Ascending aorta (tissue), 2 donors: ENCODE measurements around the gene DNAH2. TPM values are rescaled to one million over a fixed set of nuclear protein-coding genes. Genes with fewer than 3 reads are reported as not detected.

Experiments
- DNase-seq, 2 donors: peaks; one replicate each; pipeline ENCODE4 v3.0.0-alpha.2; 2019; ENCODE audit warnings: low spot score in 2 of 2
- H3K27ac ChIP-seq, 2 donors: fragments of 200-600 bp; sonication (generic); one replicate each; pipeline ENCODE4 v1.5.1; 2016 to 2017; ENCODE audit warnings: mild to moderate bottlenecking in 1 of 2
- H3K27me3 ChIP-seq: fragments of 200-600 bp; sonication (generic); one replicate; pipeline ENCODE4 v1.5.1; 2017
- H3K36me3 ChIP-seq, 2 donors: fragments of 200-600 bp; sonication (generic); one replicate each; pipeline ENCODE4 v1.5.1; 2016
- H3K4me1 ChIP-seq, 2 donors: fragments of 200-600 bp; sonication (generic); one replicate each; pipeline ENCODE4 v1.5.1; 2016 to 2017; ENCODE audit warnings: mild to moderate bottlenecking in 1 of 2
- H3K4me3 ChIP-seq, 2 donors: fragments of 200-600 bp; sonication (generic); one replicate each; pipeline ENCODE4 v1.5.1; 2016 to 2017; ENCODE audit warnings: mild to moderate bottlenecking in 1 of 2
- H3K9me3 ChIP-seq, 2 donors: fragments of 200-600 bp; sonication (generic); one replicate each; pipeline ENCODE4 v1.5.1; 2016
- intact Hi-C: fragments of 100-400 bp; cut with DNase I; formaldehyde crosslinking; loops from one replicate; pipeline ENCODE4 v1.15.1; 2023
- total RNA-seq: library from RNA; depleted of rRNA; stranded (reverse); fragments of >200 nt; gene quantifications from one replicate; pipeline ENCODE4 v1.1.0, GENCODE V29; 2016
- TF ChIP-seq, protein P1 (sequence below), 3 experiments: fragments of 200-600 bp in 2 of 3; fragments of 450-650 bp in 1 of 3; sonication (generic) in 2 of 3; IDR thresholded peaks; one replicate each; pipeline ENCODE4 v1.5.1; 2016 to 2019; ENCODE audit warnings: antibody characterized with exemption in 3 of 3, mild to moderate bottlenecking in 1 of 3, moderate library complexity in 1 of 3

The DNAH2 gene
- total RNA-seq, 1 donor from 2014 or later = 0.43 TPM

- Histone ChIP-seq H3K4me1 (no peaks in the 10 kb centered on the region), H3K9me3 (no peaks in the 10 kb centered on the region), H3K36me3 (peaks cover 30 to 41% of the 10 kb centered on the region in 2 donors), H3K27ac (no peak overlapping the region), H3K4me3 (no peak overlapping the region), H3K27me3 (no peaks in the 10 kb centered on the region)
- TF ChIP-seq, protein P1, sequence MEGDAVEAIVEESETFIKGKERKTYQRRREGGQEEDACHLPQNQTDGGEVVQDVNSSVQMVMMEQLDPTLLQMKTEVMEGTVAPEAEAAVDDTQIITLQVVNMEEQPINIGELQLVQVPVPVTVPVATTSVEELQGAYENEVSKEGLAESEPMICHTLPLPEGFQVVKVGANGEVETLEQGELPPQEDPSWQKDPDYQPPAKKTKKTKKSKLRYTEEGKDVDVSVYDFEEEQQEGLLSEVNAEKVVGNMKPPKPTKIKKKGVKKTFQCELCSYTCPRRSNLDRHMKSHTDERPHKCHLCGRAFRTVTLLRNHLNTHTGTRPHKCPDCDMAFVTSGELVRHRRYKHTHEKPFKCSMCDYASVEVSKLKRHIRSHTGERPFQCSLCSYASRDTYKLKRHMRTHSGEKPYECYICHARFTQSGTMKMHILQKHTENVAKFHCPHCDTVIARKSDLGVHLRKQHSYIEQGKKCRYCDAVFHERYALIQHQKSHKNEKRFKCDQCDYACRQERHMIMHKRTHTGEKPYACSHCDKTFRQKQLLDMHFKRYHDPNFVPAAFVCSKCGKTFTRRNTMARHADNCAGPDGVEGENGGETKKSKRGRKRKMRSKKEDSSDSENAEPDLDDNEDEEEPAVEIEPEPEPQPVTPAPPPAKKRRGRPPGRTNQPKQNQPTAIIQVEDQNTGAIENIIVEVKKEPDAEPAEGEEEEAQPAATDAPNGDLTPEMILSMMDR (IDR thresholded peaks at IDR 0.05) = no peak
- intact Hi-C loops = no loop called here
- no peak for DNase-seq
Measured at GRCh38 chr17:7677388-7678067, 40.0 kb upstream of the DNAH2 start.

DNA sequence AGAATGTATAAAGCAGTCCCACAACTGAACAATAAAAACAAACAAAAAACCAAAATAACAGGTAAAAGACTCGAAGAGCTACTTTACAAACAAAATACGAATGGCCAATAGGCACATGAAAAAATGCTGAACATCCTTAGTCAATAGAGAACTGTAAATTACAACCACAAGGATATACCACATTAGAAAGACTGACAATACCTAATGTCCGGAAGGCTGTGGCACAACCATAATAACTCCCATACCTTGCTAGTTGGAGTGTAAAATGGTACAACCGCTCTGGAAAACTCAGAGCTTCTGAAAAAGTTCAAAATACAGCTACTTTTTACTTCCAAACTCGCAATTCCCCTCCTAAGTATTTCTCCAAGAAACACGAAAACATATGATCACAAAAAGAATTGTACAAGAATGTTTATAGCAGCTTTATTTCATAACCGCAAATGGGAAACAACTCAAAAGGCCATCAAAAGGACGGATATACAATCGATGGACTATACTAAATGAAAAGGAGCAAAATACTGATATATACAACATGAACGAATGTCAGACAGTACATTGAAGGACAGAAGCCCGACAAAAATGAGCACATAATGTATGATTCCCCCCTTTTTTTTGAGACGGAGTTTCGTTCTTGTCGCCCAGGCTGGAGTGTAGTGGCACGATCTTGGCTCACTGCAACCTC is 32.6 kb upstream of the DNAH2 start:
- no peaks in the 10 kb centered on the region for H3K27me3 ChIP-seq
- H3K36me3 ChIP-seq = no peaks in the 10 kb centered on the region
- intact Hi-C loops = loop anchor here (5.0 to 10.0 kb wide), 5 partner anchors 168 to 378 kb away; partner anchors contain the start of genes EIF5A, KCTD11, NLGN2 and POLR2A
- peak overlapping the region; percentile 70 to 79 for H3K4me3 ChIP-seq
- H3K9me3 ChIP-seq = no peaks in the 10 kb centered on the region
- H3K27ac ChIP-seq = peak overlapping the region; percentile 87 to 94
- DNase-seq = no peak
- peaks cover 9 to 16% of the 10 kb centered on the region in 2 donors for H3K4me1 ChIP-seq
- TF ChIP-seq, protein P1 (IDR thresholded peaks at IDR 0.05) = no peak

GRCh38 chr17:7685533-7686221 is 31.9 kb upstream of the DNAH2 start:
- Histone ChIP-seq H3K4me3 (peak overlapping the region; percentile 70 to 79), H3K9me3 (no peaks in the 10 kb centered on the region), H3K27me3 (no peaks in the 10 kb centered on the region), H3K36me3 (no peaks in the 10 kb centered on the region), H3K4me1 (peaks cover 9 to 16% of the 10 kb centered on the region in 2 donors), H3K27ac (peak overlapping the region; percentile 87 to 94)
- peak; percentile 58 to 95 for DNase-seq
- intact Hi-C loops = loop anchor here (2.0 to 10.0 kb wide), 8 partner anchors 149 to 443 kb away; partner anchors contain the start of genes EIF5A, GABARAP, KCTD11 and KDM6B
- TF ChIP-seq, protein P1 (IDR thresholded peaks at IDR 0.05) = no peak

GRCh38 chr17:7686222-7687071 is 31.1 kb upstream of the DNAH2 start:
- H3K9me3 ChIP-seq = no peaks in the 10 kb centered on the region
- intact Hi-C loops = loop anchor here (2.0 to 10.0 kb wide), 8 partner anchors 148 to 444 kb away; partner anchors contain the start of genes EIF5A, GABARAP, KCTD11 and KDM6B
- peak in 1 of 2 donors; percentile 84 for DNase-seq
- TF ChIP-seq, protein P1 (IDR thresholded peaks at IDR 0.05) = no peak
- no peaks in the 10 kb centered on the region for H3K27me3 ChIP-seq
- H3K27ac ChIP-seq = peak overlapping the region; percentile 87 to 94
- H3K36me3 ChIP-seq = no peaks in the 10 kb centered on the region
- H3K4me3 ChIP-seq = peak overlapping the region; percentile 70 to 79
- H3K4me1 ChIP-seq = peaks cover 9 to 16% of the 10 kb centered on the region in 2 donors
